Activated T-cell treated with anti-CD3 and anti-CD28 coated beads, Interleukin-2, amount 50 U/mL, for 48 hours (primary cell): ENCODE measurements around the gene SPRYD3.
"Not testable (repeated sequence)": the region's sequence is repeated elsewhere in the genome, so short reads cannot be mapped to it uniquely, and the experiment has no call there.

ENCODE experiments used
- DNase-seq, 2 experiments: peaks; one replicate each; pipeline ENCODE4 v3.0.0-alpha.2; 2020

SPRYD3 gene

GRCh38 chr12:53101931-53102781 lies 23.0 kb upstream of the SPRYD3 start:
- no peak for DNase-seq

DNA sequence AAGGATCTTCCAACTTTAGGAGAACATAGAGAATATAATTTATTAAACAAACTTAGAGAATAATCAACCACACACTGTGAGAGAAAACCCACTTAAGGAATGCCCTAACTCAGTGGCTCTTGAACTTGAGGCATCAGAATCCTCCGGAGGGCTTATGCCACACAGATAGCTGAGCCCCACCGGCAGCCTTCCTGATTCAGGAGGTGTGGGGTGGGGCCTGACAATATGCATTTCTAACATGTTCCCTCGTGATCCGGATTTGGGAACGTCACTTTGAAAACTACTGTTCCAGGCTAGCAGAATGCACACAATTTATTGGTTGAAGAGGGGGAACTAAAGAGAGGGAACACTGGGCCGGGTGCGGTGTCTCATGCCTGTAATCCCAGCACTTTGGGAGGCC lies 22.1 kb upstream of the SPRYD3 start:
- no peak for DNase-seq

GRCh38 chr12:53100466-53101151 lies 21.4 kb upstream of the SPRYD3 start:
- DNase-seq: no peak

- peak; percentile 95 to 96 for DNase-seq
These were observed 20.1 kb upstream of the SPRYD3 start for GRCh38 chr12:53099071-53099882.

GRCh38 chr12:53098354-53098981 lies 19.3 kb upstream of the SPRYD3 start:
- peak; percentile 68 to 71 for DNase-seq

DNA sequence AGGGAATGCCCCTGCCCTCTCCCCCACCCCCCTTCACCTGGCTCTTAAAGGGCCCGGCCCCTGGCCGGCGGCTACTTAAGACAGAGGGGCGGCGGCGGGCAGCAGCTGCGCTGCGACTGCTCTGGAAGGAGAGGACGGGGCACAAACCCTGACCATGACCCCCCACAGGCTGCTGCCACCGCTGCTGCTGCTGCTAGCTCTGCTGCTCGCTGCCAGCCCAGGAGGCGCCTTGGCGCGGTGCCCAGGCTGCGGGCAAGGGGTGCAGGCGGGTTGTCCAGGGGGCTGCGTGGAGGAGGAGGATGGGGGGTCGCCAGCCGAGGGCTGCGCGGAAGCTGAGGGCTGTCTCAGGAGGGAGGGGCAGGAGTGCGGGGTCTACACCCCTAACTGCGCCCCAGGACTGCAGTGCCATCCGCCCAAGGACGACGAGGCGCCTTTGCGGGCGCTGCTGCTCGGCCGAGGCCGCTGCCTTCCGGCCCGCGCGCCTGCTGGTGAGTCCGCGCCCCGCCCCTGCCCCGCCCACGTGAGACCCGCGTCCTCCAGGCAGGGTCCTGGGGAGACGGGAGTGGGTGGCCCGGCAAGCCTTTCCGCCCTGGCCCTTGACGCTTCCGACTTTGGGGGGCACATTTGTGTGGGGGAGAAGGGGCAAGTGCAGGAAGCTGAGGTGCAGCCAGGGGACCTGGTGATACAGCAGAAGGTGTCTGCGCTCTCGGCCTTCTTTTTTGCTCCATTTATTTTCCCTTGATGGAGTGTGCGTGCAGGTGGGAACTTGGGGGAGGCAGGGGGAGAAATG lies 18.6 kb upstream of the SPRYD3 start, which contains the start of gene IGFBP6:
Gene IGFBP6 (plus strand): TSS at position 104 of the 790 bp plus-strand sequence. CDS start 51 bp downstream, at position 155.
- DNase-seq: peak; percentile 77 to 83

DNA sequence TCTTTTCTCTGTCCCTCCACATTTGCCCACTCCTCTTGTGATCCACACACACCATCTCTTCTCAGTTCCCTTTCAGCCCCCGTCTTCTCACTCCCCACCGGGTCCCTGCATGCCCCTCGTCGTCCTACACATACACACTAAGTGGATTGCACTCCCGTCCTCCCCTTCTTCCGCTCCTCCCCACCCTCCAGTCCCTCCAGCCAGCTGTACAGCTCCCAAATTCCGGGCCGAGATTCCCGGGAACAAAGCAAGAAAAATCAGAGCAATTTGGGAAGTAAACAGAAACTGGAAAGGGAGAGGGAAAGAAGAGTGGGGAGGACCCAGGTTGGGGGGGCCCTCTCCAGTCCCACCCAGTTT lies 18.0 kb upstream of the SPRYD3 start:
- DNase-seq: no peak

DNA sequence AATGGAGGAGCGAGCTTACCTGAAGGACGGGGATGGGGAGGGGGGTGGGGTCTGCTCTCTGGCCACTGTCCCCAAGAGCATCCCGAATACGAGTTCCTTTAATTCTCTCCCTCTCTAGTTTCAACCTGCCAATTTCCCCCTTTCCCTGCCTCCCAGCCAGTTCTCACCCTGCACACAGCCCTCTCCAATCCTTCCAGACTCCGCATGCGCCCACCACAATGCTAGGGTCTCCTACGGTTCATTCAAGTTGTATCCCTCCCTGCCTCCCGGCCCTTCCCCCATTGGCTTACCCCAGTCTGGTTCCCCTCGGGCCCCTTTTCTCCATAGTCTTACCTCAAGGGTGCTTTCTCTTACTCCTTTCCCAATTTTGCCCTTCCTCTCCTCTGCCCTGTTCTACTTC lies 17.6 kb upstream of the SPRYD3 start:
- DNase-seq: no peak

DNA sequence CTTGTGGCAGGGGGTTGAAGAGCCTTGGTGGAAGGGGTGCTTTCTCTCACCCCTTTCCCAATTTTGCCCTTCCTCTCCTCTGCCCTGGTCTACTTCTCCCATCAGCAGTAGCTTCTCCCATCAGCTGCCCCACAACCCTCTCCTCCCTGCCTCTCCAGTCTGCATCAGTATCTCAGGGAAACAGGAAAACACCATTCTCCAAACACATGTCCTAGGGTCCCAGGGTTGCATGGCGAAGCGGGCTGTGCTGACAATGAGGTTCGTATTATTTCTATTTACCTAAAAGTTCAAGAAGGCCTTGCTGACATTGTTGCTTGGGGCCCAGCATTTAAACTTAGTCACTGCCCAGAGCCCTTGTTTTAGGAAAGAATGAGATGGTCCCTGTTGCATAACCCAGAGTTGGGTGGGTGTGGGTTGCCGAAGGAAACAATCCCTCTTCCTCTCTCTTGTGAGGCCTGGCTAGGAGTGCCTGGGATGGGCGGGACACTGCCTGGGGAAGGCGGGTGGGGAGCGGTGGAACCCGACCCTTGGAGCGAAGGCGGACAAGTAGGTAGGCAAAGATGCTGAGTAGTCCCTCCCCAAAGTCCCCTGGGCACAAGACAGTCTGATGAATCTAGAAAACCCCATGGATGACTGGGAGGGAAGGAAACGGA lies 17.0 kb upstream of the SPRYD3 start:
- no peak for DNase-seq

GRCh38 chr12:53095596-53095895 lies 16.4 kb upstream of the SPRYD3 start:
- not testable (repeated sequence) for DNase-seq

GRCh38 chr12:53094796-53095595 lies 15.8 kb upstream of the SPRYD3 start:
- DNase-seq: not testable (repeated sequence)

GRCh38 chr12:53094394-53094787 lies 15.2 kb upstream of the SPRYD3 start:
- no peak for DNase-seq

DNA sequence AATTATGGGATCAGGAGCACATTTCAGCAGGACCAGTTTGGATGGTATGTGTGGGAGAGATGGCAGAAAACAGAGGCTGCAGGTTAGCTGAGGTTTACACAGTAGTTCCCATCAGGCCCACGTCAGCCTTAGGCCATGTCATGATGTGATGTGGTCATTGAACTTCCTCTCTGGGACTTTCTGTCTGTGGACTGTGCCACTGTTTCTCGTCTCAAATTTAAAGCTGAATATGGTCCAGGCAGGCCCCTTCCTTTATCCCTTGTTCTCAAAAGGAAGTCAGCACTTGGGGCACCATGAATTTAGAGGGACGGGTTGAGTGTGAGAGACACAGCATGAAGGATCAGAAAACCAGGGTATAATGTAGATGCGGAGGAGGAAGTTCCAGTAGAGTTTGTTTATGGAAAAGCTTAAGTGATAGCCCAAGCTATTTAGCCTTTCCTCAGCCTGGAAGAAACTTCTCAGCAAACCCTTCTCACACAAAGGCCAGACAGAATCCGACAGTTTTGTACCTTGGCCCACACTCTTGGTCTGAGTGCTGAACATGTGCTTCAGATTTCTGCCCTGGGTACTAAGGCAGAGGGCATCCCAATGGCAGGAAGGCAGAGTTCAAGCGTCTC lies 14.7 kb upstream of the SPRYD3 start:
- DNase-seq: no peak

GRCh38 chr12:53091756-53092155 lies 12.6 kb upstream of the SPRYD3 start:
- no peak for DNase-seq

GRCh38 chr12:53090554-53090953 lies 11.4 kb upstream of the SPRYD3 start:
- DNase-seq: no peak

DNA sequence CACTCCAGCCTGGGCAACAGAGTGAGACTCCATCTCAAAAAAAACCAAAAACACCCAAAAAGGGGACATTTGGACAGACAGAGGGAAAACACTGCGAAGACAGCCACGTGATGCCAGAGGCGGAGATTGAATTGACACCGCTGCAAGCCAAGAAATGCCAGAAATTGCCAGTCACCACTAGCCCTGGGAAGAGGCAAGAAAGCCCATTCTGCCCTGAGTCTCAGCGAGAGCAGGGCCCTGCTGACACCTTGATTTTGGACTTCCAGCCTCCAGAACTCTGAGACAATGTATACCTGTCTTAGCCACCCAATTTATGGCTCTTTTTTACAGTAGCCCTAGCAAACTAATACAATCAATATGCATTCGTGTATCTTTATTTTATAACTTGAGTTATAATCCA lies 10.9 kb upstream of the SPRYD3 start:
- no peak for DNase-seq

- no peak for DNase-seq
These were observed 7.2 kb upstream of the SPRYD3 start for GRCh38 chr12:53086361-53086760.

- DNase-seq: no peak
These were observed 3.5 kb upstream of the SPRYD3 start for GRCh38 chr12:53082637-53083175.

DNA sequence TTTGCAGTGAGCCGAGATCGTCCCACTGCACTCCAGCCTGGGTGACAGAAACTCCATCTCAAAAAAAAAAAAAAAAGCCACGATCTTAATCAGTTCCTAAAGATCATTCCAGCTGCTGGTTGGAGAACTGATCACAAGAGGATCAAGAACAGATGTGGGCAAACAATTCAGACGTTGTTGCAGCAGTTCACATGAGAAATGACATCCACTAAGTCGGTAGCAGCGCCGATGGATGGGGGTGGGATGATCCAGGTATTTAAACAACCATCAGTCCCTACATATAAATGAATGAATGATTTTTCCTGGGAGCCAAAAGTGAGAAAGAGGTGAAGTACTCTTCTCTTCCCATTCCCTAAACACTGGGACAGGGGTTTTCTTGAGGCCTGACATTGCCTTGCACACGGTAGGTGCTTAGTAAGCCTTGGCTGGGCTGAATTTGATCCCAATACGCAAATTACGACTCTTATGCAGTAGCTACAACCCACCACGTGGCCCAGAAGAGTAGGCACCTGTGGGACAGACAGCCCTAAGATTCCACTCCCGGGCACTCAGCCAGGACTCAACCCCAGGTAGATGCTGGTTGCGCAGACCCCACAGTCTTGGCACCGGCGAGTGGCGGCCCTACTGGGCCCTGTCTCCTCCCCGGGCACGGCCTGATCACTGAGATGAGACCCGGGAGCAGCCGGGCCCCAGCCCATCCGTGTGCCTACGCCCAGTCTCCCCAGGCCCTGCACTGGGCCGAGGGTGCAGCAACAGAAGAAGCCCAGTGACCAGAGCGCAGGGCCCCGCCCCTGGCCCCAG lies 565 bp downstream of the SPRYD3 start:
- no peak for DNase-seq
